Prostate gland (tissue), 2 donors: ENCODE data around the gene SIX6.

ENCODE experiments used
- CTCF ChIP-seq, 4 experiments: fragments of 200-600 bp in 2 of 4; fragments of 450-650 bp in 2 of 4; sonication (generic) in 2 of 4; IDR thresholded peaks; 1 replicate in 3 of 4; 2 replicates in 1 of 4; pipeline ENCODE4 v1.5.1; 2016 to 2019; ENCODE audit warnings: antibody characterized with exemption in 4 of 4, mild to moderate bottlenecking in 2 of 4, moderate library complexity in 2 of 4
- POLR2A ChIP-seq: fragments of 450-650 bp; IDR thresholded peaks from one replicate; pipeline ENCODE4 v1.6.1; 2016; ENCODE audit warnings: antibody characterized with exemption, mild to moderate bottlenecking
- POLR2AphosphoS5 ChIP-seq: sonication (generic); formaldehyde crosslinking; IDR thresholded peaks from one replicate; pipeline ENCODE4 v1.6.1; 2017; ENCODE audit warnings: antibody characterized with exemption

GRCh38 chr14:60510254-60510950, 1.5 kb downstream of the SIX6 start:
- no peak for TF ChIP-seq CTCF (IDR thresholded peaks at IDR 0.05)
- no peak for TF ChIP-seq POLR2A
- TF ChIP-seq POLR2AphosphoS5 = no peak
